GM04504 (cell line): ENCODE results near the gene KLHDC7B.
"Not testable (repeated sequence)": the region's sequence is repeated elsewhere in the genome, so short reads cannot be mapped to it uniquely, and the experiment has no call there.

Experiments used
- DNase-seq: peaks from one replicate; pipeline ENCODE4 v3.0.0-alpha.2; 2012; ENCODE audit warnings: low read depth

The KLHDC7B gene

GRCh38 chr22:50529897-50530579, 15.7 kb upstream of the KLHDC7B start, which contains the start of gene TYMP:
TYMP (minus strand) TSS chr22:50530012; CDS start chr22:50529709, 303 bp downstream.
- no peak for DNase-seq

GRCh38 chr22:50530580-50530876, 15.2 kb upstream of the KLHDC7B start:
- no peak for DNase-seq

- DNase-seq: no peak
Observed at GRCh38 chr22:50530877-50531545, 14.7 kb upstream of the KLHDC7B start.

- no peak for DNase-seq
Observed at GRCh38 chr22:50531546-50531961, 14.1 kb upstream of the KLHDC7B start.

- no peak for DNase-seq
Observed at GRCh38 chr22:50531962-50532674, 13.6 kb upstream of the KLHDC7B start.

- DNase-seq: no peak
Observed at GRCh38 chr22:50532824-50533796, 12.6 kb upstream of the KLHDC7B start.

GRCh38 chr22:50533856-50534711, 11.6 kb upstream of the KLHDC7B start:
- DNase-seq: not testable (repeated sequence)

- DNase-seq: no peak
Observed at GRCh38 chr22:50535113-50535512, 10.6 kb upstream of the KLHDC7B start.

GRCh38 chr22:50536226-50536625, 9.5 kb upstream of the KLHDC7B start:
- DNase-seq: no peak

- no peak for DNase-seq
Observed at GRCh38 chr22:50537765-50538164, 7.9 kb upstream of the KLHDC7B start.

GRCh38 chr22:50540381-50540780, 5.3 kb upstream of the KLHDC7B start:
- DNase-seq: no peak

- peak; percentile 81 for DNase-seq
Observed at GRCh38 chr22:50541667-50542026, 4.1 kb upstream of the KLHDC7B start.

GRCh38 chr22:50542416-50542927, 3.2 kb upstream of the KLHDC7B start:
- no peak for DNase-seq

GRCh38 chr22:50544078-50544745, 1.5 kb upstream of the KLHDC7B start:
- DNase-seq: no peak

GRCh38 chr22:50544746-50545253, 899 bp upstream of the KLHDC7B start:
- DNase-seq: no peak

- DNase-seq: no peak
Observed at GRCh38 chr22:50546326-50547262, 895 bp downstream of the KLHDC7B start.

GRCh38 chr22:50547263-50547985, 1.7 kb downstream of the KLHDC7B start:
- no peak for DNase-seq
